HG03108 (cell line): Measurements from ENCODE around the gene FAHD1.
"Not testable (repeated sequence)": the region's sequence is repeated elsewhere in the genome, so short reads cannot be mapped to it uniquely, and the experiment has no call there.

Source experiments
- ATAC-seq: cut with Tn5 transposase; IDR thresholded peaks from one replicate; pipeline ENCODE4 v1.9.1; 2021; ENCODE audit warnings: moderate library complexity; ENCODE audit not compliant: unreplicated experiment

Gene FAHD1

GRCh38 chr16:1834096-1834495, 7.1 kb downstream of the FAHD1 start:
- ATAC-seq, result no peak

- ATAC-seq, result no peak
Observed at GRCh38 chr16:1839554-1839953, 12.5 kb downstream of the FAHD1 start.

GRCh38 chr16:1845985-1846384, 19.0 kb downstream of the FAHD1 start:
- ATAC-seq, result no peak

- ATAC-seq, result no peak
Observed at GRCh38 chr16:1846416-1846815, 19.4 kb downstream of the FAHD1 start.

GRCh38 chr16:1850981-1851380, 24.0 kb downstream of the FAHD1 start:
- ATAC-seq, result no peak

- ATAC-seq, result no peak
Observed at GRCh38 chr16:1851793-1852192, 24.8 kb downstream of the FAHD1 start.

GRCh38 chr16:1857433-1858097, 30.6 kb downstream of the FAHD1 start:
- ATAC-seq, result no peak

- ATAC-seq, result no peak
Observed at GRCh38 chr16:1858189-1858865, 31.3 kb downstream of the FAHD1 start.

GRCh38 chr16:1859650-1860049, 32.6 kb downstream of the FAHD1 start:
- ATAC-seq, result no peak

- no peak for ATAC-seq
Observed at GRCh38 chr16:1861730-1862129, 34.7 kb downstream of the FAHD1 start.

- no peak for ATAC-seq
Observed at GRCh38 chr16:1862394-1862793, 35.4 kb downstream of the FAHD1 start.

- ATAC-seq, result no peak
Observed at GRCh38 chr16:1863681-1864460, 36.9 kb downstream of the FAHD1 start.

GRCh38 chr16:1865902-1866690, 39.1 kb downstream of the FAHD1 start:
- no peak for ATAC-seq

GRCh38 chr16:1870365-1871082, 43.5 kb downstream of the FAHD1 start:
- ATAC-seq, result no peak

- ATAC-seq, result no peak
Observed at GRCh38 chr16:1871974-1872635, 45.1 kb downstream of the FAHD1 start, which contains the start of gene MEIOB. Gene MEIOB, minus strand, starts transcription at chr16:1872164. Its CDS starts 3,989 bp downstream, at chr16:1868175.

GRCh38 chr16:1874854-1875253, 47.8 kb downstream of the FAHD1 start:
- no peak for ATAC-seq

GRCh38 chr16:1876066-1876465, 49.1 kb downstream of the FAHD1 start:
- ATAC-seq, result not testable (repeated sequence)

- ATAC-seq, result no peak
Observed at GRCh38 chr16:1876468-1876867, 49.5 kb downstream of the FAHD1 start.

- ATAC-seq, result no peak
Observed at GRCh38 chr16:1877089-1877488, 50.1 kb downstream of the FAHD1 start.

- no peak for ATAC-seq
Observed at GRCh38 chr16:1877804-1878203, 50.8 kb downstream of the FAHD1 start.
